Hematopoietic multipotent progenitor cell (in vitro differentiated cells): ENCODE results near the gene AP2A2. TPM values are rescaled to one million over a fixed set of nuclear protein-coding genes. Genes with fewer than 3 reads are reported as not detected.

Source experiments
- DNase-seq, 3 donors: peaks; one replicate each; pipeline ENCODE4 v3.0.0-alpha.2; 2011 to 2015; ENCODE audit warnings: low read depth in 2 of 3, low spot score in 2 of 3
- total RNA-seq: library from RNA; depleted of rRNA; stranded (reverse); fragments of >200 nt; gene quantifications from one replicate; pipeline ENCODE4 v1.2.3, GENCODE V29; 2012

AP2A2 gene
- total RNA-seq, 1 donor = 68.7 TPM

GRCh38 chr11:952406-953385, 27.0 kb downstream of the AP2A2 start:
- no peak for DNase-seq

- no peak for DNase-seq
Observed at GRCh38 chr11:953512-953911, 27.8 kb downstream of the AP2A2 start.

- peak in 1 of 3 donors; percentile 37 for DNase-seq
Observed at GRCh38 chr11:954392-955153, 28.9 kb downstream of the AP2A2 start.

GRCh38 chr11:955154-956063, 29.7 kb downstream of the AP2A2 start:
- DNase-seq = no peak

- DNase-seq = no peak
Observed at GRCh38 chr11:957212-957920, 31.7 kb downstream of the AP2A2 start.

- DNase-seq = no peak
Observed at GRCh38 chr11:958101-958500, 32.4 kb downstream of the AP2A2 start.

- DNase-seq = no peak
Observed at GRCh38 chr11:959027-959426, 33.4 kb downstream of the AP2A2 start.

GRCh38 chr11:959608-960007, 33.9 kb downstream of the AP2A2 start:
- no peak for DNase-seq

GRCh38 chr11:961310-961920, 35.7 kb downstream of the AP2A2 start:
- peak in 1 of 3 donors; percentile 41 for DNase-seq

GRCh38 chr11:961921-962320, 36.3 kb downstream of the AP2A2 start:
- peak in 1 of 3 donors; percentile 45 for DNase-seq

- no peak for DNase-seq
Observed at GRCh38 chr11:962688-963087, 37.0 kb downstream of the AP2A2 start.

- DNase-seq = no peak
Observed at GRCh38 chr11:963852-964251, 38.2 kb downstream of the AP2A2 start.

GRCh38 chr11:965206-965775, 39.6 kb downstream of the AP2A2 start:
- DNase-seq = peak in 1 of 3 donors; percentile 15

- DNase-seq = no peak
Observed at GRCh38 chr11:967995-968751, 42.5 kb downstream of the AP2A2 start.

- no peak for DNase-seq
Observed at GRCh38 chr11:968822-969221, 43.2 kb downstream of the AP2A2 start.

GRCh38 chr11:969651-970205, 44.1 kb downstream of the AP2A2 start:
- peak in 1 of 3 donors; percentile 16 for DNase-seq

- peak in 2 of 3 donors; percentile 39 to 86 for DNase-seq
Observed at GRCh38 chr11:970319-970871, 44.7 kb downstream of the AP2A2 start.
